HG03025 (cell line): ENCODE measurements around the gene RPRM.
A peak's percentile ranks its signal among the peaks of the same experiment; 100 is the strongest.
"Not testable (repeated sequence)": the region's sequence is repeated elsewhere in the genome, so short reads cannot be mapped to it uniquely, and the experiment has no call there.

Experiments
- ATAC-seq: cut with Tn5 transposase; IDR thresholded peaks from one replicate; pipeline ENCODE4 v1.9.1; 2021; ENCODE audit warnings: mild to moderate bottlenecking, moderate library complexity; ENCODE audit not compliant: unreplicated experiment, low FRiP score

RPRM gene

GRCh38 chr2:153478289-153479261, at the start of gene RPRM:
RPRM (minus strand) TSS chr2:153478762; CDS start chr2:153478565, 197 bp downstream.
- peak; percentile 77 for ATAC-seq

- no peak for ATAC-seq
Measured at GRCh38 chr2:153519257-153519875, 40.8 kb upstream of the RPRM start.

DNA sequence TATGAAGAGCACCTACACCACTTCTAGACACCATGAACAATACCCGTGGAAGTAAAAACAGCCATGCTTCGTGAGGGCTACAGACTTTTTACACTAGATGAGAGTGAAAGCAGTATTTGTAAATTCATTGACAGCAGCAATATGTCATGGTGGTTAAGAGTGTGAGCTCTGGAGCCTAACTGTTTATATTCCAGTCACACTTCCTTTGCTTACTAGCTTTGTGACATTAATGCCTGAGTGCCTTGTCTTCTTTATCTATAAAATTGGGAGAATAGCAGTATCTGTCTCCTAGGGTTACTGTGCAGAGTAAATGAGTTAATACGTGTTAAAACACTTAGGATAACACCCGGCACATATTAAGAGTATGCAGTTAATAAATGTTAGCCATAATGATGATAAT, 33.8 kb upstream of the RPRM start:
- no peak for ATAC-seq

GRCh38 chr2:153510996-153511395, 32.4 kb upstream of the RPRM start:
- no peak for ATAC-seq

- ATAC-seq, result no peak
Measured at GRCh38 chr2:153509133-153509532, 30.6 kb upstream of the RPRM start.

DNA sequence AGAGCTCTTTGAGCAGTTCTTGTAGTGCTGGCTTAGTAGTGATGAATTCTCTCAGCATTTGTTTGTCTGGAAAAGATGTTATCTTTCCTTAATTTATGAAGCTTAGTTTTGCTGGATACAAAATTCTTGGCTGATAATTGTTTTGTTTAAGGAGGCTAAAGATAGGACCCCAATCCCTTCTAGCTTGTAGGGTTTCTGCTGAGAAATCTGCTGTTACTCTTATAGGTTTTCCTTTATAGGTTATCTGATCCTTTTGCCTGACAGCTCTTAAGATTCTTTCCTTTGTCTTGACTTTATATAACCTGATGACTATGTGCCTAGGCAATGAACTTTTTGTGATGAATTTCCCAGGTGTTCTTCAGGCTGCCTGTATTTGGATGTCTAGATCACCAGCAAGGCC, 27.9 kb upstream of the RPRM start:
- not testable (repeated sequence) for ATAC-seq

- ATAC-seq, result no peak
Measured at GRCh38 chr2:153499439-153499838, 20.9 kb upstream of the RPRM start.

GRCh38 chr2:153497938-153498629, 19.5 kb upstream of the RPRM start:
- no peak for ATAC-seq

GRCh38 chr2:153495725-153496124, 17.2 kb upstream of the RPRM start:
- no peak for ATAC-seq

- no peak for ATAC-seq
Measured at GRCh38 chr2:153488072-153488471, 9.5 kb upstream of the RPRM start.

DNA sequence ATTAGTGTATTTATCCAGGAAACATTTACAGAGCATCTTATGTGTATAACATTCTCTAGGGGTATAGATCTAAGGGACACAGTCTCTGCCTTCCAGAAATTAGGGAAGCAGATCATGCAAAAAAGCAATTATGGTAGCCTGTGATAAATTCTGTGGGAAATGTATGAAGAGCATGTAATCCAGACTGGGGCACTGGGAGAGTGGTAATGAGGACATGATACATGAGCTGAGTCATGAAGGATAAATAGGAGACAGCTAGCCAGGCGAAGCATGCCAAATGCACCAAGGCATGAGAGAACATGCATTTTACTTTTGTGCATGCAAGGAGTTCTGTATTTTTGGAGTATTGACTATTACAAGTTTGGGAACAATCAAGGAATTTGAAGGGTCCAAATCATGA, 8.9 kb upstream of the RPRM start:
- no peak for ATAC-seq

DNA sequence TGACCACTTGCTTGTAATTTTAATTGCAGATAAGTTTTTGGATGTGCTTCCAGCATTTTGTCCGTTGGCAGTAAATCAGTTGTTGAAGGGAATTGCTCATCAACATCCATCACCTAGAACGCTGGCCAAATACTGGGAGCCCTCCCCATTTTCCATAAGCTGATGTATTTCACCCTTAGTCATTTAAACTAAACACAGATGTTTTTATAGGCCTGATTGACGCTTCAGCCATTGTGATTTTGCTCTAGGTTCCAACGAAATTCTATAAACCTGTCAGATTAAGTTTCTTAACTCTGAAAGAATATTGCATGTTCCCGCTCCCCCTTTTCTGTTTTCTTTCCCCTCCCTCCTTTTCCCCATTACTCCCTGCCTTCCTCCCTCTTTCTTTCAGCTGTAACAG, 1.0 kb upstream of the RPRM start:
- ATAC-seq, result no peak

- ATAC-seq, result no peak
Measured at GRCh38 chr2:153477636-153478288, 800 bp downstream of the RPRM start.

- no peak for ATAC-seq
Measured at GRCh38 chr2:153476816-153477635, 1.5 kb downstream of the RPRM start.

DNA sequence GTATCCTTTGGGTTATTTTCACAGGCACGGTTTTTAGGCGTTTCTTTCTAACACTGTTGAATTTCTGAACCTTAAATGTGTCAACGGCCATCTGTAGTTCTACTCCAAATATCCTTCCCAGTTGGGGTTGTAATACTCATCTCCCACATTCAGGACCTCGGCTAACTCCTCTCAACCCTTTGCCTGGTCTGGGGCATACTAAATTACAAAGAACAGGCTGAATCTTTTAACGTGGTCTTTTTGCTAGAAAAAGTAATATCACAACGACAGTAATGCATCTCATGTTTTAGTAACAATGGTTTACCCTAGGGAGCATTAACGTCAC, 2.1 kb downstream of the RPRM start:
- no peak for ATAC-seq

DNA sequence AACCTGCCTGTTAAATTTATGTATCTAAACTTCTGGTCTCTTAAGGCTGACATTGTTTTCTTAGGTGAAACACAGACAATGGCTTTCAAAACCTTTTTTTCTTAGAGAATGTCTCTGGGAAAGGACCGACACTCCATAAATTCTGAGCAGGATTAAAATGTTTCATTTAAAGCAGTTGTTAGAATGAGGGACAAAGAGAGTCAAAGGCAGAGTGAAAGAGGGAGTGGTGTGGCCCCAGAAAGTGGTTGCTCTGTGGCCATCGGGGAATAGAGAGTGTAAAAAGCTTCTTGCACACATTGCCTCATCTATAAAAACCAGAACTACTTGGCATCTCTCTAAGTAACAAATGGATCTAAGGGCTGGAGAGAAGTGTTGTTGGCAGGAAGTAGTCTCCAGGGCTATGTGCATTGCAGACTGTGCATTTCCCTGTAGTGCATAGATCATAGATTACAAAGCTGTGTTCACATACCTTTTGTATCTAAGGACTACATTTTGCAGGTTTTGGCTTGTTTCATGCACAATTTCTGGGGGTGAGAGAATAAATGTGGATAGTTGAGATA, 3.6 kb downstream of the RPRM start:
- no peak for ATAC-seq

DNA sequence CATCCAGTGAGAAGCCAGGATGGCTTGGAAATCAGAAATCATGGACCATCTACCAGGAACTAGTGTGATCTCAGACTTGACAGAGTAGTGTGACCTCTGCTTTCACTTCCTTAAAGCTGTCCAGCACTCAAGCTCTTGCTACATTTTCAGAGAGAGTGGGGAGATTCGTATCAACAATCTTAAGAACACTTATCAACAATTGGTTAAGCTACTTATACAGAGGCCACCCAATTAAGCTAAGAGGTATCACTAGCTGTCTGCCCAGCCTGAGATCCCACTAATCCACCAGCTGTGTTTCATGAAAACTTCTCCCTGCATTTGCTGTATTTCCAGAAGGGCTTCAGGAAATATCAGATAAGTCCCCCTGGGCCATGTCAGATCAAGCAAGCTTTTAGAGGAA, 4.2 kb downstream of the RPRM start:
- ATAC-seq, result no peak

GRCh38 chr2:153470867-153471266, 7.7 kb downstream of the RPRM start:
- no peak for ATAC-seq

DNA sequence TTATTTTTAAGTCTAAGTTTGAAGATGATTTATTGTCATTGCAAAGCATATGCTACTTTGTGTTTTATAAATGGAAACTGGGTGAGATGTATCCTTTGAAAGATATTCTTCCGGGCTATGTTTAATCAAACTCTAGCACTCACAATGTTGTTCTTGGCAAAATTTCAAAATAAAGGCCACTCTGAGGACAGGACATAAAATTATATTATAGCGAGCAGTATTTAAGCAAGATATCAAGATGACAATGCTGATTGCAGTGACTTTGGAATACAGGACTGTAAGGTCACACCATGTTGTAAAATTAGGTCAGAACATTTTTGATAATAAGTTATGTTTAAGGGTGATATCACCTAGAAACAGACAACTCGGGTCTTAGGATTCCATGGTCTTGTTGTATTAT, 14.2 kb downstream of the RPRM start:
- ATAC-seq, result no peak
